GM21423 (cell line): ENCODE results near the gene CDHR3.

ENCODE experiments used
- ATAC-seq: cut with Tn5 transposase; IDR thresholded peaks from one replicate; pipeline ENCODE4 v1.9.1; 2021; ENCODE audit warnings: mild to moderate bottlenecking, moderate library complexity; ENCODE audit not compliant: unreplicated experiment

Gene CDHR3

GRCh38 chr7:106021151-106022067 is 58.3 kb downstream of the CDHR3 start:
- ATAC-seq, result no peak

GRCh38 chr7:106022193-106022821 is 59.2 kb downstream of the CDHR3 start:
- peak; percentile 68 for ATAC-seq

- no peak for ATAC-seq
Measured at GRCh38 chr7:106023369-106024322, 60.6 kb downstream of the CDHR3 start.

- no peak for ATAC-seq
Measured at GRCh38 chr7:106026101-106026500, 63.0 kb downstream of the CDHR3 start.

GRCh38 chr7:106029451-106029850 is 66.4 kb downstream of the CDHR3 start:
- ATAC-seq, result no peak

GRCh38 chr7:106029941-106030340 is 66.9 kb downstream of the CDHR3 start:
- ATAC-seq, result no peak

GRCh38 chr7:106031300-106032035 is 68.4 kb downstream of the CDHR3 start:
- ATAC-seq, result no peak

GRCh38 chr7:106032295-106032694 is 69.2 kb downstream of the CDHR3 start:
- ATAC-seq, result no peak

GRCh38 chr7:106033735-106034134 is 70.7 kb downstream of the CDHR3 start:
- no peak for ATAC-seq

GRCh38 chr7:106034383-106034782 is 71.3 kb downstream of the CDHR3 start:
- ATAC-seq, result no peak

GRCh38 chr7:106035568-106035967 is 72.5 kb downstream of the CDHR3 start:
- no peak for ATAC-seq

- ATAC-seq, result no peak
Measured at GRCh38 chr7:106036004-106036403, 72.9 kb downstream of the CDHR3 start.

- no peak for ATAC-seq
Measured at GRCh38 chr7:106037489-106038176, 74.6 kb downstream of the CDHR3 start.

GRCh38 chr7:106038289-106038688 is 75.2 kb downstream of the CDHR3 start:
- no peak for ATAC-seq

GRCh38 chr7:106038916-106039315 is 75.9 kb downstream of the CDHR3 start:
- no peak for ATAC-seq

- no peak for ATAC-seq
Measured at GRCh38 chr7:106039486-106040060, 76.5 kb downstream of the CDHR3 start.

GRCh38 chr7:106041140-106041717 is 78.2 kb downstream of the CDHR3 start:
- ATAC-seq, result no peak

- ATAC-seq, result no peak
Measured at GRCh38 chr7:106042196-106042611, 79.1 kb downstream of the CDHR3 start.

- no peak for ATAC-seq
Measured at GRCh38 chr7:106045139-106045538, 82.1 kb downstream of the CDHR3 start.
